Measurements from ENCODE around the gene CCDC6. TPM values are rescaled to one million over a fixed set of nuclear protein-coding genes. Genes with fewer than 3 reads are reported as not detected.
"Not testable (repeated sequence)": the region's sequence is repeated elsewhere in the genome, so short reads cannot be mapped to it uniquely, and the experiment has no call there.

CCDC6 gene
- total and polyA plus RNA-seq, 5 donors = 8.3 to 28.1 (median 23.8) TPM

DNA sequence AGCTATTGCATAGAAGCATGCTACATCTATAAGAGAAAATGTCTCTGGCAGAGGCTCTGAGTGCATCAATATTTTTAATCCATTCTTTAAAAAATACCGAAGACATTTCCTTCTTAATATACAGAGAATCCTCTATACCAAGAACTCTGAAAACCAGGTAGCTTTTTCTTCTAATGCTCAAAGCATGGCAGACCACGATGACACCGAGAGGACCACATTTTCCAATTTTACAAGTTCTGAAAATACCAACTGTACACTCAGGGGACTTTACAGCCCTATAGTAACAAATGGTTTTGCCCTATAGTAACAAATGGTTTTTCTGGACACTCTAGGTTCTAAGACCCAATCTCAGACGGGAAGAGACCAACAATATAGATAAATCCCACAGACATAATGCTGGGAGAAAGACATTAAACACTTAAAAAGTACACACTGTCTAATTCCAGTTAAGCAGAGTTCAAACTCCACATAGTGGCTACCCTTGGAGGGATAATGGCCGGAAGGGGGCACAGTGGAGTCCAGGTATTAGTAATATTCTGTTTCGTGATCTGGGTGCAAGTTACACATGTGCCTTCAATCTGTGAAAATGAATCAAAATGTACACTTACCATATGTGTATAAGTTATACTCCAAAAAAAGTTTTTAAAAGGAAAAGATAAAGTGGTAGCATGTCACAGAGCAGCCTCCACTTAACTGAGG lies 26.2 kb downstream of the CCDC6 start:
- intact Hi-C loops (cut with DNase I) = no loop called here
- no peak for DNase-seq
- no peak overlapping the region for H3K27ac ChIP-seq (ENCODE audit: low read length)
- peaks cover 4% of the 10 kb centered on the region for H3K4me1 ChIP-seq (ENCODE audit: control insufficient read depth, insufficient read depth, low read length)
- no peaks in the 10 kb centered on the region for H3K9me3 ChIP-seq (ENCODE audit: control insufficient read depth, low read length)
- WGBS = 80% methylated on average over 6 of the region's 6 CpGs
- H3K27me3 ChIP-seq (ENCODE audit: control insufficient read depth, insufficient read depth) = no peaks in the 10 kb centered on the region
- ATAC-seq = no peak
- no peak overlapping the region for H3K4me3 ChIP-seq (ENCODE audit: low read length)

DNA sequence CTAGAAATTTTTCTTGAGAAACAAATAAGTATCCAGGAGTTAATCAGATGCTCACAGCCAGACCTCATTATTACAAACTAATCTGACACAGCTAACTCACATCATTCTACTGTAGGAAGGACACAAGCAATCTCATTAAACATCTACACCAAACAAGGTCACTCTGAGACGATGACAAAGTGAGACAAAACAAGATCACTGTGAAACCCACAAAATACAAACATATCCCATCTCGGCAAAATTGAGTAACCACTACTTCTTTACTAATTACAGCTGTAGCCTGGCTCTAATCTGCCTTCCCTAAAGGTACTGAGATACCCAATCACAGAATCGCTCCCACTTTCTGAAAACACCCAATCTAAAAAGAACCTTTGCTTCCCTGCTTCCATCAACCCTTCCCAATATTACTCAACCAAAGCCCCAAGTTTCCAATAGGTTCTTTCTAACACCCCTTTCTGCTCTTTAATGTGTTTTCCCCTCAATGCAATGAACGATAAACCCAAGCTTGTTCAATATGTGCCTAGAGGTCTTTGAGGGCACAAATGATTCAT lies 26.9 kb downstream of the CCDC6 start:
- Histone ChIP-seq H3K27me3 (ENCODE audit: control insufficient read depth, insufficient read depth) (no peaks in the 10 kb centered on the region), H3K4me1 (ENCODE audit: control insufficient read depth, insufficient read depth, low read length) (peaks cover 4% of the 10 kb centered on the region), H3K9me3 (ENCODE audit: control insufficient read depth, low read length) (no peaks in the 10 kb centered on the region), H3K27ac (ENCODE audit: low read length) (no peak overlapping the region), H3K4me3 (ENCODE audit: low read length) (no peak overlapping the region)
- 81% methylated on average over 4 of the region's 4 CpGs for WGBS
- intact Hi-C loops (cut with DNase I) = no loop called here
- ATAC-seq (no peak), DNase-seq (no peak)

GRCh38 chr10:59878915-59879314 lies 27.4 kb downstream of the CCDC6 start:
- no peak overlapping the region for H3K27ac ChIP-seq (ENCODE audit: low read length)
- ATAC-seq (no peak), DNase-seq (no peak)
- H3K4me3 ChIP-seq (ENCODE audit: low read length) = no peak overlapping the region
- peaks cover 5% of the 10 kb centered on the region for H3K4me1 ChIP-seq (ENCODE audit: control insufficient read depth, insufficient read depth, low read length)
- no peaks in the 10 kb centered on the region for H3K9me3 ChIP-seq (ENCODE audit: control insufficient read depth, low read length)
- no peaks in the 10 kb centered on the region for H3K27me3 ChIP-seq (ENCODE audit: control insufficient read depth, insufficient read depth)
- intact Hi-C loops (cut with DNase I) = no loop called here
- WGBS = 98% methylated on average over 2 of the region's 2 CpGs

GRCh38 chr10:59878289-59878688 lies 28.1 kb downstream of the CCDC6 start:
- DNase-seq (no peak), ATAC-seq (peak in 1 of 2 donors; percentile 49)
- Histone ChIP-seq H3K4me1 (ENCODE audit: control insufficient read depth, insufficient read depth, low read length) (peaks cover 6% of the 10 kb centered on the region), H3K4me3 (ENCODE audit: low read length) (no peak overlapping the region), H3K27me3 (ENCODE audit: control insufficient read depth, insufficient read depth) (no peaks in the 10 kb centered on the region), H3K9me3 (ENCODE audit: control insufficient read depth, low read length) (no peaks in the 10 kb centered on the region), H3K27ac (ENCODE audit: low read length) (no peak overlapping the region)
- intact Hi-C loops (cut with DNase I) = no loop called here
- WGBS = 66% methylated on average over 2 of the region's 2 CpGs

DNA sequence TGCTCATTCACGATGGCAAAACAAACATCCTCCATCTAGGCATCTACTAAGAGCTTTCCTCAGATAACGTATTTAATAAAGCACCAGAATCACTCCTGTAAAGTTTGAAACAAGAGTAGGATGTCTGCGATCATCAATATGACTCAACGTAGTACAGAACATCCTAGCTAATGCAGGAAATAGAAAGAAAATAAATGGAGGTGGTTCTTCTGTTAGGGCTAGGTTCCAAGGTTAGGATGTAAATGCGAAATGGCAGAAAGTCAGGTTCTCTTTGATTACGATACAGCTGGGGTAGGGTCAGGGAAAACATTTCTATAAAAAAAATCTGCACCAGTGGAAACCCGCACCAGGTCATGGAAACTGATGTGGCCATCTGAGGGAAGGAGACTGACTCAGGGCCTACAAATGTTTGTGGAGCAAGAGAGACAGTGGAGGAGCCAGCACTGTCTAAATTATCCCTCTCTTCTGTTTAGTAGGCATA lies 29.1 kb downstream of the CCDC6 start:
- WGBS = 87% methylated on average over 7 of the region's 7 CpGs
- H3K27me3 ChIP-seq (ENCODE audit: control insufficient read depth, insufficient read depth) = no peaks in the 10 kb centered on the region
- H3K9me3 ChIP-seq (ENCODE audit: control insufficient read depth, low read length) = no peaks in the 10 kb centered on the region
- peaks cover 10% of the 10 kb centered on the region for H3K4me1 ChIP-seq (ENCODE audit: control insufficient read depth, insufficient read depth, low read length)
- ATAC-seq (no peak), DNase-seq (no peak)
- intact Hi-C loops (cut with DNase I) = no loop called here
- no peak overlapping the region for H3K27ac ChIP-seq (ENCODE audit: low read length)
- no peak overlapping the region for H3K4me3 ChIP-seq (ENCODE audit: low read length)

DNA sequence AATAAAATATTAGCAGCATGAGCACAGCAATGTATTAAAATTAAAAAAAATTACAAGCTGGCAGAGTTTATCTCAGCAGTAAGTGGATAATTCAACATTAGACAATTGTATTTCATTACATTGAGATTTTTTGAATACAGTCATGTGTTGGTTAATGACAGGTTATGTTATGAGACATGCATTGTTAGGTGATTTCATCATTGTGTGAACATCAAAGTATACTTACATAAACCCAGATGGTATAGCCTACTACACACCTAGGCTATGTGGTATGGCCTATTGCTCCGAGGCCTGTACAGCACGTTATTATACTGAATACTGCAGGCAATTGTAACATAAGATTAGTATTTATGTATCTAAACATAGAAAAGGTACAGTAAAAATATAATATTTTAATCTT lies 29.7 kb downstream of the CCDC6 start:
- no peak overlapping the region for H3K27ac ChIP-seq (ENCODE audit: low read length)
- no peak overlapping the region for H3K4me3 ChIP-seq (ENCODE audit: low read length)
- ATAC-seq (no peak), DNase-seq (no peak)
- intact Hi-C loops (cut with DNase I) = no loop called here
- H3K4me1 ChIP-seq (ENCODE audit: control insufficient read depth, insufficient read depth, low read length) = peaks cover 12% of the 10 kb centered on the region
- H3K9me3 ChIP-seq (ENCODE audit: control insufficient read depth, low read length) = no peaks in the 10 kb centered on the region
- no peaks in the 10 kb centered on the region for H3K27me3 ChIP-seq (ENCODE audit: control insufficient read depth, insufficient read depth)
- WGBS = 91% methylated on average over 2 of the region's 2 CpGs

- H3K4me1 ChIP-seq (ENCODE audit: control insufficient read depth, insufficient read depth, low read length) = peaks cover 12% of the 10 kb centered on the region
- 87% methylated on average over 9 of the region's 9 CpGs for WGBS
- H3K27me3 ChIP-seq (ENCODE audit: control insufficient read depth, insufficient read depth); DNase-seq; H3K4me3 ChIP-seq (ENCODE audit: low read length); H3K9me3 ChIP-seq (ENCODE audit: control insufficient read depth, low read length); intact Hi-C loops (cut with DNase I); ATAC-seq; H3K27ac ChIP-seq (ENCODE audit: low read length): not testable (repeated sequence)
Measured at GRCh38 chr10:59876208-59876607, 30.1 kb downstream of the CCDC6 start.

GRCh38 chr10:59873896-59874295 lies 32.5 kb downstream of the CCDC6 start:
- H3K4me3 ChIP-seq (ENCODE audit: low read length) = no peak overlapping the region
- H3K4me1 ChIP-seq (ENCODE audit: control insufficient read depth, insufficient read depth, low read length) = peaks cover 13% of the 10 kb centered on the region
- no peak overlapping the region for H3K27ac ChIP-seq (ENCODE audit: low read length)
- DNase-seq (no peak), ATAC-seq (no peak)
- intact Hi-C loops (cut with DNase I) = no loop called here
- H3K9me3 ChIP-seq (ENCODE audit: control insufficient read depth, low read length) = no peaks in the 10 kb centered on the region
- no peaks in the 10 kb centered on the region for H3K27me3 ChIP-seq (ENCODE audit: control insufficient read depth, insufficient read depth)
- 83% methylated on average over 4 of the region's 4 CpGs for WGBS

- no peak overlapping the region for H3K27ac ChIP-seq (ENCODE audit: low read length)
- ATAC-seq (peak; percentile 40 to 76), DNase-seq (peak in 2 of 3 donors; percentile 51 to 57)
- no peaks in the 10 kb centered on the region for H3K27me3 ChIP-seq (ENCODE audit: control insufficient read depth, insufficient read depth)
- H3K9me3 ChIP-seq (ENCODE audit: control insufficient read depth, low read length) = no peaks in the 10 kb centered on the region
- WGBS = 26% methylated on average over 7 of the region's 7 CpGs
- H3K4me1 ChIP-seq (ENCODE audit: control insufficient read depth, insufficient read depth, low read length) = peaks cover 15% of the 10 kb centered on the region
- no peak overlapping the region for H3K4me3 ChIP-seq (ENCODE audit: low read length)
- intact Hi-C loops (cut with DNase I) = no loop called here
Measured at GRCh38 chr10:59872892-59873463, 33.4 kb downstream of the CCDC6 start.

- no peak for DNase-seq
- intact Hi-C loops (cut with DNase I) = no loop called here
- peaks cover 13% of the 10 kb centered on the region for H3K4me1 ChIP-seq (ENCODE audit: control insufficient read depth, insufficient read depth, low read length)
- H3K9me3 ChIP-seq (ENCODE audit: control insufficient read depth, low read length) = no peaks in the 10 kb centered on the region
- no peak overlapping the region for H3K4me3 ChIP-seq (ENCODE audit: low read length)
- WGBS = 94% methylated on average over 4 of the region's 4 CpGs
- H3K27ac ChIP-seq (ENCODE audit: low read length) = no peak overlapping the region
- H3K27me3 ChIP-seq (ENCODE audit: control insufficient read depth, insufficient read depth) = no peaks in the 10 kb centered on the region
- no peak for ATAC-seq
Measured at GRCh38 chr10:59870152-59870551, 36.2 kb downstream of the CCDC6 start.

DNA sequence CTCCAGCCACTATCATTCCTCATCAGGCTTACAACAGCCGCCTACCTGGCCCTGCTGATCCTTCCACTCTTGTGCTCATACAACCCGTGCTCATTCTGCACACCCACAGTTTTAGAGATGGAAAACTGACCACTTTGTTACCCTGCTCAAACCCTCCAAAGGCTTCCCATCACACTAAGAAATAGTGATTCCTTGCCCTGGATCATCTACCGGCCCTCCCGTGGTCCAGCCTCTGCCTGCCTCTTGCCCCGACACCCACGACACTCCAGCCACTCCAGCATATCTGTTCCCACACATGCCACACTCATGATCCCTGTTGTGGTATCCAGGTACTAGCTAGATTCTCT lies 36.8 kb downstream of the CCDC6 start:
- 95% methylated on average over 6 of the region's 6 CpGs for WGBS
- DNase-seq (no peak), ATAC-seq (no peak)
- peaks cover 13% of the 10 kb centered on the region for H3K4me1 ChIP-seq (ENCODE audit: control insufficient read depth, insufficient read depth, low read length)
- H3K9me3 ChIP-seq (ENCODE audit: control insufficient read depth, low read length) = no peaks in the 10 kb centered on the region
- H3K4me3 ChIP-seq (ENCODE audit: low read length) = no peak overlapping the region
- no peaks in the 10 kb centered on the region for H3K27me3 ChIP-seq (ENCODE audit: control insufficient read depth, insufficient read depth)
- H3K27ac ChIP-seq (ENCODE audit: low read length) = no peak overlapping the region
- intact Hi-C loops (cut with DNase I) = no loop called here

Data from right cardiac atrium (tissue), 5 donors.